BLaER1 treated with 17β-estradiol and CSF1 and Interleukin-3, amounts not matched to agents 10 nM and 100 nM (cell line): Measurements from ENCODE around the gene FBRS.

ENCODE experiments used
- H3K27ac ChIP-seq, 11 experiments: shearing (Covaris generic); formaldehyde crosslinking; 2 replicates each; pipeline ENCODE4 v1.8.1; 2022
- H3K27me3 ChIP-seq, 11 experiments: shearing (Covaris generic); formaldehyde crosslinking; 2 replicates each; pipeline ENCODE4 v1.8.1; 2022
- H3K36me3 ChIP-seq, 11 experiments: shearing (Covaris generic); formaldehyde crosslinking; 2 replicates each; pipeline ENCODE4 v1.8.1; 2022
- H3K4me1 ChIP-seq, 10 experiments: shearing (Covaris generic); formaldehyde crosslinking; 2 replicates each; pipeline ENCODE4 v1.8.1; 2022
- H3K4me2 ChIP-seq, 11 experiments: shearing (Covaris generic); formaldehyde crosslinking; 2 replicates each; pipeline ENCODE4 v1.8.1; 2022
- H3K4me3 ChIP-seq, 10 experiments: shearing (Covaris generic); formaldehyde crosslinking; 2 replicates each; pipeline ENCODE4 v1.8.1; 2022
- H3K9ac ChIP-seq, 11 experiments: shearing (Covaris generic); formaldehyde crosslinking; 2 replicates each; pipeline ENCODE4 v1.8.1; 2022
- H3K9me3 ChIP-seq, 11 experiments: shearing (Covaris generic); formaldehyde crosslinking; replicated peaks in 1 of 11; 2 replicates each; pipeline ENCODE4 v1.8.1; 2022
- H4K20me1 ChIP-seq, 11 experiments: shearing (Covaris generic); formaldehyde crosslinking; 2 replicates each; pipeline ENCODE4 v1.8.1; 2022
- Cebpa-rat ChIP-seq, 11 experiments: shearing (Covaris generic); IDR thresholded peaks; 2 replicates each; pipeline ENCODE4 v1.8.1; 2022

Gene FBRS

DNA sequence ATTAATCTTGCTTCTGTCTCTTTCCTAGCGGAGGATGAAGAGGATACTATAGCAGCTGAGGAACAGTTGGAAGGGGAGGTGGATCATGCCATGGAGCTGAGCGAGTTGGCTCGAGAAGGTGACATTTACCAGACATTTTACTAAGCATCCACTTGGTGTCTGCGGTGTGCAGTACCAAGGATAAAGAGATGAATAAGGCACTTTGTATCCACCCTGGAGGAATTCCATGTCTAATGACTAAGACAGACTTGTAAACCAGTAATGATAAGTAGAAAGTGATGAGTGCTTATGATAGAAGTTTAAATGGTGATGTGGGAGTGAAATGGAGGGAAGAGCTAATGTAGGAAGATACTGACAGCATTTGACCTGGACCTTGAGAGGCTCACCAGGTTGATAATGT is 52.7 kb downstream of the FBRS start:
- no peak overlapping the region for H3K27ac ChIP-seq
- H3K4me3 ChIP-seq: no peak overlapping the region
- peaks cover 15 to 50% (median 31%) of the 10 kb centered on the region in 10 experiments for H3K4me1 ChIP-seq
- H4K20me1 ChIP-seq: peaks cover 0 to 69% (median 47%) of the 10 kb centered on the region in 11 experiments; a peak in 18 of 22 replicates
- no peaks in the 10 kb centered on the region for H3K9me3 ChIP-seq
- no peak overlapping the region; a peak in 1 of 22 replicates for H3K9ac ChIP-seq
- H3K27me3 ChIP-seq: no peaks in the 10 kb centered on the region
- H3K36me3 ChIP-seq: peaks cover 88 to 100% (median 94%) of the 10 kb centered on the region in 11 experiments
- no peak overlapping the region for H3K4me2 ChIP-seq
- TF ChIP-seq Cebpa-rat (IDR thresholded peaks at IDR 0.05): no peak

DNA sequence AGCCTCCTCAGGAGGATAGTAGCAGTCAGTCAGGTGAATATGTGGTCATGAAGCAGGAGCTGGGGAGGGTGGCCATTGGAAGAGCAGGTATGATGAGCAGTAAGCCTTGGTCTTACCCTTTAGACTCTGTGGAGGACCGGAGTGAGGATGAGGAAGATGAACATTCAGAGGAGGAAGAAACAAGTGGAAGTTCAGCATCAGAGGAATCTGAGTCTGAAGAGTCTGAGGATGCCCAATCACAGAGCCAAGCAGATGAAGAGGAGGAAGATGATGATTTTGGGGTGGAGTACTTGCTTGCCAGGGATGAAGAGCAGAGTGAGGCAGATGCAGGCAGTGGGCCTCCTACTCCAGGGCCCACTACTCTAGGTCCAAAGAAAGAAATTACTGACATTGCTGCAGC is 53.5 kb downstream of the FBRS start:
- Histone ChIP-seq H4K20me1 (peaks cover 0 to 72% (median 42%) of the 10 kb centered on the region in 11 experiments; a peak in 18 of 22 replicates), H3K4me1 (peaks cover 20 to 58% (median 39%) of the 10 kb centered on the region in 10 experiments), H3K9me3 (no peaks in the 10 kb centered on the region), H3K27me3 (no peaks in the 10 kb centered on the region), H3K36me3 (peaks cover 88 to 100% (median 94%) of the 10 kb centered on the region in 11 experiments), H3K27ac (no peak overlapping the region), H3K4me2 (no peak overlapping the region), H3K4me3 (no peak overlapping the region), H3K9ac (no peak overlapping the region)
- TF ChIP-seq Cebpa-rat (IDR thresholded peaks at IDR 0.05): no peak

DNA sequence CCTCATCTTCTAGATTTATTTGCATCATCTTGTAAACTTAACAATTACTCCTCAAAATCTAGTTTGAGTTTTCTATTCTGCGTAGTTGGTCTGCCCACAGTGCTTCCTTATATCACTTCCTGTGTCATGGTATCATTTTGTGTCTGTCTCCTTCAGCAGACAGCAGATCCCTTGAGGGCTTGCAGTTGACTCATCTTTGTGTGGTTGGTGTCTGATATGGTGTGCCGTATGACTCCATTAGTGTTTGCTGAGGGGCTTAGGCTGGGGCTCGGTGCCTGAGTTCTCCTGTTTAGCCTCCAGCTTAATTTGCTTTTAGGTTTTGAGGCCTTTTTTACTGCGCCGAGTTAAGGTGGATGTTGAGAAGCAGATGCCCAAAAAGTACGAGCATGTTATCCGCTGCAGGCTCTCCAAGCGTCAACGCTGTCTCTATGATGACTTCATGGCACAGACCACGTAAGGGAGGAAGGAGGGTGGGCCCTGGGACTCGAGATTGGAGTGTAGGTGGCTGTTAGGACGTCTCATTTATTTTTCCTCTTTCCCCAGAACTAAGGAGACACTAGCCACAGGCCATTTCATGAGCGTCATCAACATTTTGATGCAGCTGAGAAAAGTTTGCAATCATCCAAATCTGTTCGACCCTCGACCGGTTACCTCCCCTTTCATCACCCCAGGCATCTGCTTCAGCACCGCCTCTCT is 57.7 kb downstream of the FBRS start:
- Histone ChIP-seq H3K9ac (peak overlapping the region; percentile 25 to 76 (median 68); a peak in 20 of 22 replicates), H3K36me3 (peaks cover 86 to 100% (median 94%) of the 10 kb centered on the region in 11 experiments)

DNA sequence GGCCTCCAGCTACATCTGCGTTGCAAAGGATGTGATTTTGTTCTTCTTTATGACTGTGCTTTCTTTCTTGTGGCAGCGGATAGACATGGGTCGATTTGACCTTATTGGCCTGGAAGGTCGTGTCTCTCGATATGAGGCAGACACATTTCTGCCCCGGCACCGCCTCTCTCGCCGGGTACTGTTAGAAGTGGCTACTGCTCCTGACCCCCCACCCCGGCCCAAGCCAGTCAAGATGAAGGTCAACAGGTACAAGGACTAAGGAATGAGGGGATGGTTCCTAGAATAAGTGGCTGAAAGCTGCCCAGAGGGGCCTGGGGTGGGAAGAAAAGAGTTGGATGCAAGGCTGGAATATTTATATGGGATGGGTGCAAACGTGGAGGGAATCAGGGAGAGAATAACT is 61.9 kb downstream of the FBRS start:
- no peaks in the 10 kb centered on the region for H3K9me3 ChIP-seq
- H3K4me2 ChIP-seq: no peak overlapping the region
- peaks cover 13 to 47% (median 34%) of the 10 kb centered on the region in 10 experiments for H3K4me1 ChIP-seq
- no peaks in the 10 kb centered on the region for H3K27me3 ChIP-seq
- peaks cover 26 to 94% (median 65%) of the 10 kb centered on the region in 11 experiments; a peak in 21 of 22 replicates for H4K20me1 ChIP-seq
- peaks cover 88 to 100% (median 94%) of the 10 kb centered on the region in 11 experiments for H3K36me3 ChIP-seq
- TF ChIP-seq Cebpa-rat (IDR thresholded peaks at IDR 0.05): no peak
- no peak overlapping the region for H3K27ac ChIP-seq
- H3K9ac ChIP-seq: peak overlapping the region in 1 of 11 experiments; percentile 18; a peak in 1 of 22 replicates
- no peak overlapping the region for H3K4me3 ChIP-seq

More for the DNA sequence above, 57.7 kb downstream of the FBRS start:
- no peaks in the 10 kb centered on the region for H3K9me3 ChIP-seq
- H3K4me3 ChIP-seq: peak overlapping the region in 1 of 10 experiments; percentile 35; a peak in 1 of 20 replicates
- peaks cover 17 to 74% (median 26%) of the 10 kb centered on the region in 11 experiments; a peak in 20 of 22 replicates for H4K20me1 ChIP-seq
- peak overlapping the region; percentile 59 to 94 (median 84) for H3K27ac ChIP-seq
- peaks cover 20 to 66% (median 46%) of the 10 kb centered on the region in 10 experiments for H3K4me1 ChIP-seq
- peak overlapping the region; percentile 30 to 88 (median 72) for H3K4me2 ChIP-seq
- no peaks in the 10 kb centered on the region for H3K27me3 ChIP-seq
- no peak for TF ChIP-seq Cebpa-rat (IDR thresholded peaks at IDR 0.05)
